ENCODE results near the gene CYB561D2.
A peak's percentile ranks its signal among the peaks of the same experiment; 100 is the strongest.

- TF ChIP-seq CTCF (IDR thresholded peaks at IDR 0.05 in 2 of 3, conservative IDR thresholded peaks at IDR 0.05 in 1 of 3; ENCODE audit: control insufficient read depth in 2 of 3, extremely low read depth in 1 of 3, insufficient read depth in 1 of 3, low read depth in 3 of 3, low read length in 3 of 3) (peak; percentile 57 to 69 (median 61)), RB1 (IDR thresholded peaks at IDR 0.05; ENCODE audit: borderline replicate concordance) (no peak)
Observed at GRCh38 chr3:50347187-50347813, 3.4 kb upstream of the CYB561D2 start.

Data from GM12878 (cell line).